ENCODE results near the gene RNF31.

DNA sequence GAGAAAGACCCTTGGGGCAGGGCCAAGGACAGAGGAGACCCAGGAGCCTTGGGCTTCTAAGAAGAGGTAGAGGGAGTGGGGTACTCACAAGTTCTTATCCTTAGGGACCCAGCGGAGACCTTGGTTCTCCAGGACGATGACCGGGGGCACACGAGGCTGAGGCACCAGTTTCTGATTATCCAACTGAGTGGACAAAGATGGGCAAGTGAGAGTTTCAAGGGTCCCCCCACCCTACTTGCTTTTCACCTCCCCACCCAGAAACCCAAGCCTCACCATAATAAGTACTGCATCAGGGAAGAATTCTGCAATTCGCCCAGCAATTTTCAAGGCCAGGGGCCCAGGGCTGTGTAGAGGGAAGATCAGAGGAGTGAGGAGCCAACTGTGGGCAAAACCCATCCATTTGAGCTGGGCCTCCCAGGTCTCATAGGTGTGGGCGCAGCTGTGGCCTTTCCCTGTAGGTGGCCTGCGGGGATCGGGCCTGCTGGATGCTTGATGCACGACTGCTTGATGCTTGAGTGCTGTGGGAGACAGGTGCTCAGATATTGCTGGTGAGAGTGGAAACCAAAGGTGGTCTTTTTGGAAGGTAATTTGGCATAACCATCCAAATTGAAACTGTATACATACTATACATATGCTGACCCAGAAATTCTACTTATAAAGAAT lies 7.9 kb upstream of the RNF31 start:
- TF ChIP-seq, protein P1, sequence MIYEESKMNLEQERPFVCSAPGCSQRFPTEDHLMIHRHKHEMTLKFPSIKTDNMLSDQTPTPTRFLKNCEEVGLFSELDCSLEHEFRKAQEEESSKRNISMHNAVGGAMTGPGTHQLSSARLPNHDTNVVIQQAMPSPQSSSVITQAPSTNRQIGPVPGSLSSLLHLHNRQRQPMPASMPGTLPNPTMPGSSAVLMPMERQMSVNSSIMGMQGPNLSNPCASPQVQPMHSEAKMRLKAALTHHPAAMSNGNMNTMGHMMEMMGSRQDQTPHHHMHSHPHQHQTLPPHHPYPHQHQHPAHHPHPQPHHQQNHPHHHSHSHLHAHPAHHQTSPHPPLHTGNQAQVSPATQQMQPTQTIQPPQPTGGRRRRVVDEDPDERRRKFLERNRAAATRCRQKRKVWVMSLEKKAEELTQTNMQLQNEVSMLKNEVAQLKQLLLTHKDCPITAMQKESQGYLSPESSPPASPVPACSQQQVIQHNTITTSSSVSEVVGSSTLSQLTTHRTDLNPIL (CRISPR knock-in tag; IDR thresholded peaks at IDR 0.05; ENCODE audit: low read depth): no peak
- TF ChIP-seq, protein P2, sequence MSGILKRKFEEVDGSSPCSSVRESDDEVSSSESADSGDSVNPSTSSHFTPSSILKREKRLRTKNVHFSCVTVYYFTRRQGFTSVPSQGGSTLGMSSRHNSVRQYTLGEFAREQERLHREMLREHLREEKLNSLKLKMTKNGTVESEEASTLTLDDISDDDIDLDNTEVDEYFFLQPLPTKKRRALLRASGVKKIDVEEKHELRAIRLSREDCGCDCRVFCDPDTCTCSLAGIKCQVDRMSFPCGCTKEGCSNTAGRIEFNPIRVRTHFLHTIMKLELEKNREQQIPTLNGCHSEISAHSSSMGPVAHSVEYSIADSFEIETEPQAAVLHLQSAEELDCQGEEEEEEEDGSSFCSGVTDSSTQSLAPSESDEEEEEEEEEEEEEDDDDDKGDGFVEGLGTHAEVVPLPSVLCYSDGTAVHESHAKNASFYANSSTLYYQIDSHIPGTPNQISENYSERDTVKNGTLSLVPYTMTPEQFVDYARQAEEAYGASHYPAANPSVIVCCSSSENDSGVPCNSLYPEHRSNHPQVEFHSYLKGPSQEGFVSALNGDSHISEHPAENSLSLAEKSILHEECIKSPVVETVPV (CRISPR knock-in tag; IDR thresholded peaks at IDR 0.05): no peak
- TF ChIP-seq ZC3H10 (CRISPR knock-in tag; IDR thresholded peaks at IDR 0.05): no peak
- no peak for TF ChIP-seq ZNF565 (CRISPR knock-in tag; conservative IDR thresholded peaks at IDR 0.05; ENCODE audit: low read depth)
- TF ChIP-seq, protein P3, sequence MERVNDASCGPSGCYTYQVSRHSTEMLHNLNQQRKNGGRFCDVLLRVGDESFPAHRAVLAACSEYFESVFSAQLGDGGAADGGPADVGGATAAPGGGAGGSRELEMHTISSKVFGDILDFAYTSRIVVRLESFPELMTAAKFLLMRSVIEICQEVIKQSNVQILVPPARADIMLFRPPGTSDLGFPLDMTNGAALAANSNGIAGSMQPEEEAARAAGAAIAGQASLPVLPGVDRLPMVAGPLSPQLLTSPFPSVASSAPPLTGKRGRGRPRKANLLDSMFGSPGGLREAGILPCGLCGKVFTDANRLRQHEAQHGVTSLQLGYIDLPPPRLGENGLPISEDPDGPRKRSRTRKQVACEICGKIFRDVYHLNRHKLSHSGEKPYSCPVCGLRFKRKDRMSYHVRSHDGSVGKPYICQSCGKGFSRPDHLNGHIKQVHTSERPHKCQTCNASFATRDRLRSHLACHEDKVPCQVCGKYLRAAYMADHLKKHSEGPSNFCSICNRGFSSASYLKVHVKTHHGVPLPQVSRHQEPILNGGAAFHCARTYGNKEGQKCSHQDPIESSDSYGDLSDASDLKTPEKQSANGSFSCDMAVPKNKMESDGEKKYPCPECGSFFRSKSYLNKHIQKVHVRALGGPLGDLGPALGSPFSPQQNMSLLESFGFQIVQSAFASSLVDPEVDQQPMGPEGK (CRISPR knock-in tag; IDR thresholded peaks at IDR 0.05; ENCODE audit: borderline replicate concordance): no peak
- no peak for TF ChIP-seq RARB (CRISPR knock-in tag; IDR thresholded peaks at IDR 0.05)
- no peak for TF ChIP-seq ZFP3 (CRISPR knock-in tag; IDR thresholded peaks at IDR 0.05)
- TF ChIP-seq ISL1 (CRISPR knock-in tag; IDR thresholded peaks at IDR 0.05): no peak
